ENCODE results near the gene NTNG1. TPM values are rescaled to one million over a fixed set of nuclear protein-coding genes. Genes with fewer than 3 reads are reported as not detected.

NTNG1 gene
- total and polyA plus RNA-seq, 2 of the 4 experiments (the other 2 are of a cell fraction), result 1.2 to 2.3 TPM

DNA sequence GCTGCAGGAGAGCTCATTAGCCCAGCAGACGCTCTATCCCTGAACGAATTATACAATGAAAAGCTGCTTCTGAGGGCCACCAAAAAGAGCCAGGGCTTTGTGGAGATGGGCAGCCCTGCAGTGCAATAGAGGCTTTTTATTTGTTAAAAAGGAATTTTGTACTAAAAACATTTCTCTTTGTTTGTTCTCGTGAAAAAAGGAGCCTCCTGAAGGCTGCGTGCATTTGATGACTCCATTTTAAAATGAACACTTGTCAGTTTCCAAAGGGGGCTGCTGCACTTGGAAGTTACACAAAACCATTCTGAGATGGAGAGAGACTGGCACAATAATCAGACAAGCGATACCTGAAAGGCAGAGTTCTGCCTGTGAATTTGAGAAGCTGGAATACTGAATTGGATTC lies 202.8 kb downstream of the NTNG1 start:
- Histone ChIP-seq H3K4me2 (ENCODE audit: low read depth, low read length) (no peak overlapping the region), H2AFZ (replicated peaks; ENCODE audit: low read length, poor library complexity) (no peak overlapping the region), H2AK9ac (replicated peaks; ENCODE audit: low read depth, low read length, poor library complexity) (no peak overlapping the region), H3K4me3 (ENCODE audit: insufficient read depth, low read depth, low read length) (no peak overlapping the region), H4K20me1 (ENCODE audit: insufficient read depth, low read length) (no peaks in the 10 kb centered on the region), H2BK15ac (ENCODE audit: low read depth, low read length) (no peak overlapping the region), H3K9ac (ENCODE audit: low read depth, low read length) (no peak overlapping the region), H3K23ac (ENCODE audit: low read depth, low read length) (no peak overlapping the region), H3K36me3 (ENCODE audit: control insufficient read depth, insufficient read depth, low read length) (no peaks in the 10 kb centered on the region), H3K18ac (ENCODE audit: low read depth, low read length) (no peak overlapping the region), H2BK20ac (ENCODE audit: low read depth, low read length) (no peak overlapping the region), H3K4ac (ENCODE audit: low read depth, low read length) (no peak overlapping the region), H3K56ac (ENCODE audit: extremely low read depth, insufficient read depth, low read length) (no peak overlapping the region), H3K9me3 (ENCODE audit: control insufficient read depth, insufficient read depth, low read length) (no peaks in the 10 kb centered on the region), H3K79me1 (ENCODE audit: low read depth in 1 of 2, low read length in 2 of 2) (no peaks in the 10 kb centered on the region), H3K27ac (ENCODE audit: insufficient read depth, low read length) (no peak overlapping the region), H3K4me1 (ENCODE audit: control insufficient read depth, insufficient read depth, low read length) (no peaks in the 10 kb centered on the region), H3K14ac (replicated peaks; ENCODE audit: low read depth, low read length) (no peak overlapping the region), H3K27me3 (ENCODE audit: control insufficient read depth, insufficient read depth, low read length) (no peaks in the 10 kb centered on the region), H2BK120ac (ENCODE audit: low read depth, low read length) (no peak overlapping the region), H4K8ac (ENCODE audit: low read depth in 2 of 2, low read length in 2 of 2) (no peak overlapping the region), H3K9me1 (ENCODE audit: insufficient read depth, low read length) (no peaks in the 10 kb centered on the region), H2AK5ac (ENCODE audit: low read depth, low read length) (no peak overlapping the region), H4K5ac (ENCODE audit: low read depth, low read length) (no peak overlapping the region), H2BK5ac (ENCODE audit: low read depth, low read length, poor library complexity, severe bottlenecking) (no peak overlapping the region), H4K91ac (ENCODE audit: insufficient read depth, low read depth, low read length) (no peak overlapping the region)
- no peak for DNase-seq
- intact Hi-C loops (cut with micrococcal nuclease), result no loop called here
- dilution Hi-C loops (cut with HindIII; ENCODE audit: low sequenced_read_pairs, unreplicated experiment), result no loop called here
- no peak for ATAC-seq (ENCODE audit: low read depth)
- BruUV-seq (replicated peaks), result no TSS peak
- ChIA-PET CTCF (no interaction called here), POLR2A (ENCODE audit: unreplicated experiment) (no interaction called here)
- in situ Hi-C loops (cut with MboI; ENCODE audit: low sequenced_read_pairs), result no loop called here
- TF ChIP-seq, protein P1, sequence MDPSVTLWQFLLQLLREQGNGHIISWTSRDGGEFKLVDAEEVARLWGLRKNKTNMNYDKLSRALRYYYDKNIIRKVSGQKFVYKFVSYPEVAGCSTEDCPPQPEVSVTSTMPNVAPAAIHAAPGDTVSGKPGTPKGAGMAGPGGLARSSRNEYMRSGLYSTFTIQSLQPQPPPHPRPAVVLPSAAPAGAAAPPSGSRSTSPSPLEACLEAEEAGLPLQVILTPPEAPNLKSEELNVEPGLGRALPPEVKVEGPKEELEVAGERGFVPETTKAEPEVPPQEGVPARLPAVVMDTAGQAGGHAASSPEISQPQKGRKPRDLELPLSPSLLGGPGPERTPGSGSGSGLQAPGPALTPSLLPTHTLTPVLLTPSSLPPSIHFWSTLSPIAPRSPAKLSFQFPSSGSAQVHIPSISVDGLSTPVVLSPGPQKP (IDR thresholded peaks at IDR 0.05; ENCODE audit: borderline replicate concordance, low read depth, low read length), result no peak
- TF ChIP-seq FOS (IDR thresholded peaks at IDR 0.05; ENCODE audit: low read depth, low read length) (no peak), MAZ (IDR thresholded peaks at IDR 0.05; ENCODE audit: borderline replicate concordance, low read depth, low read length) (no peak), BHLHE40 (IDR thresholded peaks at IDR 0.05; ENCODE audit: low read depth, low read length) (no peak), CEBPB (IDR thresholded peaks at IDR 0.05; ENCODE audit: low read depth, low read length) (no peak), RAD21 (IDR thresholded peaks at IDR 0.05; ENCODE audit: low read length) (no peak), CHD1 (IDR thresholded peaks at IDR 0.05; ENCODE audit: low read depth, low read length) (no peak), MAFK (IDR thresholded peaks at IDR 0.05; ENCODE audit: low read depth, low read length) (no peak), NFE2L2 (IDR thresholded peaks at IDR 0.05; ENCODE audit: low read depth, low read length) (no peak), RCOR1 (IDR thresholded peaks at IDR 0.05; ENCODE audit: insufficient replicate concordance, low read length) (no peak), MXI1 (IDR thresholded peaks at IDR 0.05; ENCODE audit: borderline replicate concordance, low read depth, low read length) (no peak), RFX5 (IDR thresholded peaks at IDR 0.05; ENCODE audit: low read depth, low read length) (no peak), SMC3 (IDR thresholded peaks at IDR 0.05; ENCODE audit: low read depth, low read length) (no peak)
- TF ChIP-seq, protein P2, sequence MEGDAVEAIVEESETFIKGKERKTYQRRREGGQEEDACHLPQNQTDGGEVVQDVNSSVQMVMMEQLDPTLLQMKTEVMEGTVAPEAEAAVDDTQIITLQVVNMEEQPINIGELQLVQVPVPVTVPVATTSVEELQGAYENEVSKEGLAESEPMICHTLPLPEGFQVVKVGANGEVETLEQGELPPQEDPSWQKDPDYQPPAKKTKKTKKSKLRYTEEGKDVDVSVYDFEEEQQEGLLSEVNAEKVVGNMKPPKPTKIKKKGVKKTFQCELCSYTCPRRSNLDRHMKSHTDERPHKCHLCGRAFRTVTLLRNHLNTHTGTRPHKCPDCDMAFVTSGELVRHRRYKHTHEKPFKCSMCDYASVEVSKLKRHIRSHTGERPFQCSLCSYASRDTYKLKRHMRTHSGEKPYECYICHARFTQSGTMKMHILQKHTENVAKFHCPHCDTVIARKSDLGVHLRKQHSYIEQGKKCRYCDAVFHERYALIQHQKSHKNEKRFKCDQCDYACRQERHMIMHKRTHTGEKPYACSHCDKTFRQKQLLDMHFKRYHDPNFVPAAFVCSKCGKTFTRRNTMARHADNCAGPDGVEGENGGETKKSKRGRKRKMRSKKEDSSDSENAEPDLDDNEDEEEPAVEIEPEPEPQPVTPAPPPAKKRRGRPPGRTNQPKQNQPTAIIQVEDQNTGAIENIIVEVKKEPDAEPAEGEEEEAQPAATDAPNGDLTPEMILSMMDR (conservative IDR thresholded peaks at IDR 0.05; ENCODE audit: low read depth, low read length), result no peak
- no CpG with 5 or more reads among the region's 5 CpGs for WGBS, 2 experiments (ENCODE audit: extremely low coverage in 2 of 2, insufficient read length in 1 of 2)

Measured in IMR-90 (cell line).